HG03135 (cell line): ENCODE measurements around the gene PML.

Source experiments
- ATAC-seq: cut with Tn5 transposase; IDR thresholded peaks from one replicate; pipeline ENCODE4 v1.9.1; 2021; ENCODE audit warnings: mild to moderate bottlenecking, moderate library complexity; ENCODE audit not compliant: unreplicated experiment

Gene PML

GRCh38 chr15:74007820-74008371 lies 13.4 kb downstream of the PML start:
- no peak for ATAC-seq

GRCh38 chr15:74008901-74009300 lies 14.4 kb downstream of the PML start:
- no peak for ATAC-seq

- ATAC-seq: no peak
Observed at GRCh38 chr15:74010929-74011540, 16.5 kb downstream of the PML start.

- ATAC-seq: no peak
Observed at GRCh38 chr15:74011610-74012009, 17.1 kb downstream of the PML start.

- no peak for ATAC-seq
Observed at GRCh38 chr15:74013374-74013894, 18.9 kb downstream of the PML start.

GRCh38 chr15:74019734-74020133 lies 25.2 kb downstream of the PML start:
- no peak for ATAC-seq

- ATAC-seq: no peak
Observed at GRCh38 chr15:74022706-74023470, 28.4 kb downstream of the PML start.

- ATAC-seq: no peak
Observed at GRCh38 chr15:74024687-74025086, 30.2 kb downstream of the PML start.

GRCh38 chr15:74025436-74025835 lies 30.9 kb downstream of the PML start:
- no peak for ATAC-seq

- no peak for ATAC-seq
Observed at GRCh38 chr15:74027688-74028087, 33.2 kb downstream of the PML start.

- no peak for ATAC-seq
Observed at GRCh38 chr15:74028646-74029045, 34.1 kb downstream of the PML start.

- no peak for ATAC-seq
Observed at GRCh38 chr15:74032046-74032445, 37.5 kb downstream of the PML start.

- no peak for ATAC-seq
Observed at GRCh38 chr15:74032606-74033561, 38.4 kb downstream of the PML start.

- no peak for ATAC-seq
Observed at GRCh38 chr15:74034206-74034755, 39.8 kb downstream of the PML start.

GRCh38 chr15:74035121-74036017 lies 40.9 kb downstream of the PML start:
- ATAC-seq: no peak

GRCh38 chr15:74036271-74037170 lies 42.0 kb downstream of the PML start:
- ATAC-seq: no peak

GRCh38 chr15:74037171-74038117 lies 42.9 kb downstream of the PML start:
- ATAC-seq: no peak
